Nephron progenitor cell (in vitro differentiated cells): ENCODE measurements around the gene GMPPA.

Source experiments
- DNase-seq: peaks from one replicate; pipeline ENCODE4 v3.0.0; 2021
- H3K27ac Mint-ChIP-seq: 2 replicates; pipeline ENCODE4 v1.8.0; 2021; ENCODE audit warnings: mild to moderate bottlenecking, moderate library complexity, mixed read lengths
- H3K27me3 Mint-ChIP-seq: 2 replicates; pipeline ENCODE4 v1.8.0; 2021; ENCODE audit warnings: mild to moderate bottlenecking, low read depth, mixed read lengths; ENCODE audit not compliant: poor library complexity
- H3K36me3 Mint-ChIP-seq: 2 replicates; pipeline ENCODE4 v1.8.0; 2021; ENCODE audit warnings: low read depth, mixed read lengths
- H3K4me1 Mint-ChIP-seq: 2 replicates; pipeline ENCODE4 v1.8.0; 2021; ENCODE audit warnings: mixed read lengths
- H3K4me3 Mint-ChIP-seq: 2 replicates; pipeline ENCODE4 v1.8.0; 2021; ENCODE audit warnings: mild to moderate bottlenecking, moderate library complexity, mixed read lengths
- H3K9me3 Mint-ChIP-seq: 2 replicates; pipeline ENCODE4 v1.8.0; 2021; ENCODE audit warnings: mild to moderate bottlenecking, moderate library complexity, mixed read lengths
- TF ChIP-seq, protein P1 (sequence below): fragments of 200-600 bp; sonication (generic); IDR thresholded peaks from 2 replicates; pipeline ENCODE4 v1.5.0; 2021; ENCODE audit warnings: antibody characterized with exemption

The GMPPA gene

DNA sequence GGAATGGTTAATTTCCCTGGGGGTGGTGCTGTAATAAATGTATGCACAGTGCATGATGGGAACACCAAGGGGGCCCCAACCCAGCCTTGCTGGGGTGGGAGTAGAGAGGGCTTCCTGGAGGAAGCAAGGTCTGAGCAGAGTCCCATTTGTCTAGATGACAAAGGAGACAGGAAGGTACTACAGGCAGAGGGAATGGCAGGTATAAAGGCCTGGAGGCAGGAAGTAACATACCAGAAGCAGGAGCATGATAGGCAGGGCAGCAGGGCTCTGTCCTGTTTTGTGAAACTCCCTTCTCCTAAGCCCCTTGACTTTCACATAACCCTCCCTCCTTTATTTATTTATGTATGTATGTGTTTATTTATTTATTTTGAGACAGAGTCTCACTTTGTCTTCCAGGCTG lies 3.9 kb downstream of the GMPPA start:
- TF ChIP-seq, protein P1, sequence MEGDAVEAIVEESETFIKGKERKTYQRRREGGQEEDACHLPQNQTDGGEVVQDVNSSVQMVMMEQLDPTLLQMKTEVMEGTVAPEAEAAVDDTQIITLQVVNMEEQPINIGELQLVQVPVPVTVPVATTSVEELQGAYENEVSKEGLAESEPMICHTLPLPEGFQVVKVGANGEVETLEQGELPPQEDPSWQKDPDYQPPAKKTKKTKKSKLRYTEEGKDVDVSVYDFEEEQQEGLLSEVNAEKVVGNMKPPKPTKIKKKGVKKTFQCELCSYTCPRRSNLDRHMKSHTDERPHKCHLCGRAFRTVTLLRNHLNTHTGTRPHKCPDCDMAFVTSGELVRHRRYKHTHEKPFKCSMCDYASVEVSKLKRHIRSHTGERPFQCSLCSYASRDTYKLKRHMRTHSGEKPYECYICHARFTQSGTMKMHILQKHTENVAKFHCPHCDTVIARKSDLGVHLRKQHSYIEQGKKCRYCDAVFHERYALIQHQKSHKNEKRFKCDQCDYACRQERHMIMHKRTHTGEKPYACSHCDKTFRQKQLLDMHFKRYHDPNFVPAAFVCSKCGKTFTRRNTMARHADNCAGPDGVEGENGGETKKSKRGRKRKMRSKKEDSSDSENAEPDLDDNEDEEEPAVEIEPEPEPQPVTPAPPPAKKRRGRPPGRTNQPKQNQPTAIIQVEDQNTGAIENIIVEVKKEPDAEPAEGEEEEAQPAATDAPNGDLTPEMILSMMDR = no peak
- Mint-ChIP-seq H3K36me3 (peaks cover 5% of the 10 kb centered on the region), H3K27ac (peak overlapping the region; percentile 53), H3K9me3 (no peaks in the 10 kb centered on the region), H3K4me1 (peaks cover 60% of the 10 kb centered on the region), H3K4me3 (no peak overlapping the region), H3K27me3 (peaks cover 38% of the 10 kb centered on the region)
- DNase-seq = no peak

DNA sequence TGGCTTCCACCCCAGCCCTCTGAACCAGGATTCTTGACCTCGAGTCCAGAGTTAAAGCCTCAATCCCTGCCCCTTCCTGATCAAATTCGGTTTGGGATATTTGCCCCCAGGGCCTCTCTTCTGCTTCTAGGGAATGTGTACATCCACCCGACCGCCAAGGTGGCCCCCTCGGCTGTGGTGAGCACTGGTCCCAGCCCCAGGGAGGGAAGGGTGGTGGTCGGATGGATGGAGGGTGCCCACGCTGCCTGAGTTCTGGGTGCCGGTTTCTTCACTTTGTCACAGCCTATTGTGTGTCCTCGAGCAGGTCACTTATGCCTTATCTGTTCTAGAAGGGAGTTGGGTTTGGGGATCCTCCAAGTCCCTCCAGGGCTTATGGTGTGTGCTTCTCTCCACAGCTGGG lies 6.9 kb downstream of the GMPPA start:
- Mint-ChIP-seq H3K27ac (no peak overlapping the region), H3K36me3 (peaks cover 5% of the 10 kb centered on the region), H3K4me3 (no peak overlapping the region), H3K27me3 (peaks cover 40% of the 10 kb centered on the region), H3K4me1 (peaks cover 52% of the 10 kb centered on the region), H3K9me3 (no peaks in the 10 kb centered on the region)
- TF ChIP-seq, protein P1 = no peak
- no peak for DNase-seq

DNA sequence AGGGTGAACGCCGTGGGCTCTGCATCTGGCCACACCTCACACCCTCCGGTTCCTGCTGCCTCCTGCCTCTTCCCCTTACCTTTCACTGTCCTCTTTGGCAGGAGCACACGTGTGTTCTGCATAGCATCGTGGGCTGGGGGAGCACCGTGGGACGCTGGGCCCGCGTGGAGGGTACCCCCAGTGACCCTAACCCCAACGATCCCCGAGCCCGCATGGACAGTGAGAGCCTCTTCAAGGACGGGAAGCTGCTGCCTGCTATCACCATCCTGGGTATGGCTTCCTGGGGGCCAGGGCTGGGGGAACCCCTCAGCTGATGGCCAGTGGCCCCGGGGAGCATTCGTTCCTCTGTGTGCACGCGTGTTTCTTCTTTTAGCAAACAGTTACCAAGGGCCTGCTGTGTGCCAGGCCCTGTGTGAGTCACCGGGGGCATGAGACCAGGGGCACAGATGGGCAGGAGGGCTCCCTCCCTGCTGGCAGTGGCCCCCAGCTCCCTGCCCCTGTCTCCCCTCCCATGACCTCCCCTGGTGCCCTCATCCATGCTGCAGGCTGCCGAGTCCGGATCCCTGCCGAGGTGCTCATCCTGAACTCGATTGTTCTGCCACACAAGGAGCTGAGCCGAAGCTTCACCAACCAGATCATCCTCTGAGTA lies 7.6 kb downstream of the GMPPA start:
- DNase-seq = no peak
- TF ChIP-seq, protein P1 = no peak
- Mint-ChIP-seq H3K4me3 (no peak overlapping the region), H3K36me3 (peaks cover 5% of the 10 kb centered on the region), H3K9me3 (no peaks in the 10 kb centered on the region), H3K27ac (no peak overlapping the region), H3K27me3 (peaks cover 39% of the 10 kb centered on the region), H3K4me1 (peaks cover 52% of the 10 kb centered on the region)

DNA sequence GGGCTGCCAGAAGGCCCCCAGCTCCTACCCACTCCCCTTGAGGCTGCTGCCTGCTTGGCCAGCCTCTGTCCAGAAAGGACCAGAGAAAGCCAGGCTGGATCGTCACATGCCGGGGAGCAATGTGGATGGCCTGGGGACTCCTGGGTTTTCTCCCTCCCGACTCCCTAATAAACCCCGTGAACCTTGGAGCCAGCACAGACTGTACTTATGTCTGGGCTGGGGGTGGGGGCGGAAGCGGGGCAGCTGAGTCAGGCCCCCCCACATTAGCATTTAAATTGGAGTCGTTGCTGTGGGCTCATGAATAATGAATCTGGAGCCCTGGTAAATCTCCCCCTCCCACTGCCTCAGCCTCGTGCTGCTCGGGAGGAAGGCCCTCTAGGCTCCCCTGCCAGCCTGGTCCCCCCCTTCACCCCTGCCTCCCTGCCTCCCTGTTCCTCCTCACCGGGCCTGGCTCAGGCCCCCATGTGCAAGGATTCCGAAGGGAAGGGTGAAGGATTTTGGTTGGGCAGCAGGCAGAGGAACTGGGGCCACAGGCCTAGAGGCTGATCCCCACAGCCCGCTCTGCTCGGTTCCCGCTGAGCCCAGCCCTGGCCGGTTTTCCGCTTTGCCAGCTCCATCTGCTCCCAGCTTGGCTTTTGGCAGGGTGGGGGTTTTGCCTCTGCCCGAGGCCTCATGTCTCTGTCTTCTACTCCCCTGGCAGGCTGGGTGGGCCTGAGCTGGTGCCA lies 8.3 kb downstream of the GMPPA start:
- Mint-ChIP-seq H3K9me3 (no peaks in the 10 kb centered on the region), H3K27me3 (peaks cover 38% of the 10 kb centered on the region), H3K4me1 (peaks cover 52% of the 10 kb centered on the region), H3K27ac (no peak overlapping the region), H3K36me3 (peaks cover 5% of the 10 kb centered on the region), H3K4me3 (no peak overlapping the region)
- no peak for DNase-seq
- TF ChIP-seq, protein P1 = no peak

DNA sequence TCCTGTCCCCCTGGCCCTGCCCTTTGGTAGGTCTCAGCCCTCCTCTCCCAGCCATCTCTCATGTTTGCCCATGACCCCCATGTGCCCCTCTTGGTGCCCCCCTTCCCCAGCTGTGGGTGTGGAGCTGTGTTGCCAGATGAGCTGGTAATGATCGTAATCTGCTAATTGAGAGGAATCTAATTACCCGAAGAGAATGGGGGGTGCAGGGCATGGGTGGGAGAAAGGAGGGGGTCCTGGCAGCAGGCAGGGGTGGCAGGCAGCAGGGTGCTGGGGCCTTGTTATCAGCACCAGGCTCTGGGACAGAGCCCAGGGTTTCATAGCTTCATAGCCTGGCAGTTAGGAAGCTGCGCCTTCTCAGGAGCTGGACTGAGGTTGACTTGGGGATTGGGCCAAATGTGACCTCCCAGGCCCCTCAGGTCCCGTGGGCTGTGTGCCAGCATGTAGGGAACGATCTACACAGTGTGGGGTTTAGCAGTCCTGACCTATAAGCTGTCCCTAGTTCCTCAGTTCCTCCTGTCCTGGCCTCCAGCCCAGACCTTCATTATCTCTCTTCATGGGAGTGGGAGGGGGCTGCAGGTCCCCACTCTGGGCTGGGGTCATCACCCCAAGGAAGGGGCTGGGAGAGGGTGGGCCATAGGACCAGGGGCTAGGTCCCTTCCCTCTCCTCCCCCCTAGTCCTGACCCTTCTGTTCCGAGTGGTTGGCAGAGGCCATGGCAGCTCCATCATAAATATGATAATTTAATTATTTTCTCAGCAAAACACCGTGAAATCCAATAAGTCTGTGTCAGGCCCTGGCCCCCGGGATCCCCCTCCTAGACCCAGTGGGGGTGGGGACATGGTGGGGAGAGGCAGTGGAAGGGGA lies 9.1 kb downstream of the GMPPA start:
- TF ChIP-seq, protein P1 = no peak
- H3K27ac Mint-ChIP-seq = no peak overlapping the region
- H3K36me3 Mint-ChIP-seq = peaks cover 5% of the 10 kb centered on the region
- no peak for DNase-seq
- H3K4me3 Mint-ChIP-seq = no peak overlapping the region
- no peaks in the 10 kb centered on the region for H3K9me3 Mint-ChIP-seq
- H3K27me3 Mint-ChIP-seq = peaks cover 43% of the 10 kb centered on the region
- peaks cover 49% of the 10 kb centered on the region for H3K4me1 Mint-ChIP-seq
